ENCODE data around the gene PHYH.

GRCh38 chr10:13328126-13328525 is 28.3 kb upstream of the PHYH start:
- TF ChIP-seq EZH2phosphoT487 (IDR thresholded peaks at IDR 0.05; ENCODE audit: low read depth, severe bottlenecking, unreplicated experiment) (no peak), CTCF (IDR thresholded peaks at IDR 0.05; ENCODE audit: poor library complexity) (no peak)

Measured in hepatocyte (in vitro differentiated cells).